ENCODE data around the gene GDPD5.

The GDPD5 gene

GRCh38 chr11:75558939-75559843 lies 33.5 kb upstream of the GDPD5 start:
- no peak for DNase-seq
- no peak for ATAC-seq

- no peak for DNase-seq
- no peak for ATAC-seq
These were observed 32.1 kb upstream of the GDPD5 start for GRCh38 chr11:75557666-75558494.

- no peak for DNase-seq
- ATAC-seq, result no peak
These were observed 30.5 kb upstream of the GDPD5 start for GRCh38 chr11:75556275-75556674.

GRCh38 chr11:75555079-75555811 lies 29.5 kb upstream of the GDPD5 start:
- no peak for DNase-seq
- no peak for ATAC-seq

- ATAC-seq (peak; percentile 21), DNase-seq (no peak)
These were observed 28.7 kb upstream of the GDPD5 start for GRCh38 chr11:75554258-75555022.

GRCh38 chr11:75553889-75554257 lies 28.1 kb upstream of the GDPD5 start:
- DNase-seq (no peak), ATAC-seq (no peak)

GRCh38 chr11:75553182-75553581 lies 27.4 kb upstream of the GDPD5 start:
- DNase-seq (no peak), ATAC-seq (no peak)

GRCh38 chr11:75549370-75549958 lies 23.7 kb upstream of the GDPD5 start:
- DNase-seq (no peak), ATAC-seq (no peak)

GRCh38 chr11:75548595-75549272 lies 23.0 kb upstream of the GDPD5 start:
- ATAC-seq (no peak), DNase-seq (no peak)

GRCh38 chr11:75547617-75548058 lies 21.9 kb upstream of the GDPD5 start:
- DNase-seq (peak; percentile 54), ATAC-seq (peak; percentile 42)

GRCh38 chr11:75547177-75547576 lies 21.4 kb upstream of the GDPD5 start:
- no peak for DNase-seq
- ATAC-seq, result no peak

GRCh38 chr11:75543806-75544205 lies 18.1 kb upstream of the GDPD5 start:
- DNase-seq (no peak), ATAC-seq (no peak)

- ATAC-seq (no peak), DNase-seq (no peak)
These were observed 16.3 kb upstream of the GDPD5 start for GRCh38 chr11:75542088-75542438.

GRCh38 chr11:75541193-75542087 lies 15.7 kb upstream of the GDPD5 start:
- DNase-seq (no peak), ATAC-seq (no peak)

- DNase-seq, result no peak
- no peak for ATAC-seq
These were observed 14.0 kb upstream of the GDPD5 start for GRCh38 chr11:75539459-75540334.

- DNase-seq (no peak), ATAC-seq (no peak)
These were observed 12.6 kb upstream of the GDPD5 start for GRCh38 chr11:75538150-75538942.

- DNase-seq, result no peak
- ATAC-seq, result no peak
These were observed 12.0 kb upstream of the GDPD5 start for GRCh38 chr11:75537740-75538139.

Data from stimulated activated naive CD8-positive, alpha-beta T cell treated with anti-CD3 and anti-CD28 coated beads, Interleukin-15, Interleukin-2, amounts not matched to agents 100 U/mL and 50 U/mL, for 24 hours (primary cell).